ENCODE results near the gene NEDD8.

Gene NEDD8

DNA sequence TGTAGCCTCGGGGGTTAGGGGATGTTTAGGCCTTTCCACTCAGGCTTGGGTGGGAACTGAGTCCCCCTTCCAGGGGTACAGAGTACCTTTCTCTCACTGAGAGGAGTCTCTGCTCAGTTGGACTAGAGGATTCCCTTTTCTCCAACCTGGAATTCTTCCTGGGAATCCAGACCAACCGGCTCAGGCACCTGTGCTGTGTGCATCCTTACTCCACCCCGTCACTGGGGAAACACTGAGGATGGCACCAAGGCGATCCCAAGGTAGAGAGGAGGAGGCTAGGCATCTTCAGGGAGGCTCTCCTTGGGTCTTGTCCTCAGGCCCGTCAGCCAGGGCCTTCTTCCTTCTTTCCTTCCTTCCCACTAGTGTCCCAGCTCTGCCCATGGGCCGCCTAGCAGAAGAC, 31.7 kb upstream of the NEDD8 start:
- no peak for DNase-seq (ENCODE audit: low read depth)

DNA sequence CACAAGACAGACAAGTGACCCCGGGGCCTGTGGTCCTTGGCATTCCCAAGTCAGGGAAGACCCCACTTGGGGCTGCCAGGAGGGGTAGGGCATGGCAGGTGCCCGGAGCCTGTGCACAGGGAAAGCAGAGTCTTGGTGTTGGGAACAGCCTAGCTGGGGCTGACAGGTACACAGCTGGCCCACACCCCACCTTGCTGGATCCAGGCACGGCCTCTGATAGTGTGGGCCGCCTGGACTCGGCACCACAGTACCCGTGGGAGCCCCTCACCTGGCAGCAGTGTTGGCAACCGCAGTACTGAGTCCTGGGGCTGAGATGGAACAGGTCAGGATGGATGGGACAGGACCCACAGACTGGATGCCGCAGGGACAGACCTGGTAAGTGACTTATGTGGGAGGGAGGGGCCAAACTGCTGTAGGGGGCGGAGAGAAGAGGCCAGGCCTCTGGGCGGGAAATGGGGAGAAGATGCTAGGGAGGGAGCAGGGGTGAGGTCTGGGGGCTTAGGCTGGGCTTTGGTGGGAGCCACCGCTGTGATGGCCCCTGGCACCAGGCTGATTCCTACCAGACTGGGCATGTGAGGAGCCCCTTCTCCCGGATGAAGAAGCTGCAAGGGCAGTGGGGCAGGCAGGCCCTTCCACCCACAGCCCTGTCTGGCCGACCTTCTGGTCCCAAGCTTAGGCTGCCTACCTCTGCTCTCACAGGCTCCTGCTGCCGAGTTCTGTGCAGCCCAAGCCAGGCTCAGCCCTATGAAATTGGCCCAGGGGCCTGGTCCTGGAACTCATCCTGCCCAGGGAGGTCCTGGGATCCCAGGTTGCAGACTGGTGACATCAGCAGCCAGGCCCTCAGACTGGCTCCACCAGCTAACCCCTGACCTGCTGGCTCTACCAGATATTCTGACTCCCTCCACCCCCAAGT, 30.9 kb upstream of the NEDD8 start, which contains the start of gene TGM1:
TGM1 (minus strand) TSS at position 357 of the 913 bp plus-strand sequence. CDS start 825 bp downstream, outside the sequence.
- no peak for DNase-seq (ENCODE audit: low read depth)

DNA sequence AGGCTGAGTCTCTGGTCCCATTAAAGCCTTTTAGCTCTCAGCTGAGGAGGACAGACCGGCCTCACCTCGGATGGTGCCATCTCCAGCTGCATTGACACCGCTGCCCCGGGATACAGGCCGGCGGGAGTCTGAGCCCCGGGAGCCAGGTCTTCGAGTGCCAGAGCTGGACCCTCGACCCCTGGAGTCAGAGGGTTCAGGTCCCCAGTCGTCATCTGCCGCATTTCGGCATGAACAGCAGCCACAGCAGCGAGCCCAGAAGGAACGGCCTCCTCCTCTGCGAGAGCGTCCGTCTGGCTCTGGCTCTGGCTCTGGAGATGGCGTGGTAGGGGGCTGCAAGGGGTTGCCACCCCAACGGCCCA, 29.8 kb upstream of the NEDD8 start:
- DNase-seq (ENCODE audit: low read depth): no peak

DNA sequence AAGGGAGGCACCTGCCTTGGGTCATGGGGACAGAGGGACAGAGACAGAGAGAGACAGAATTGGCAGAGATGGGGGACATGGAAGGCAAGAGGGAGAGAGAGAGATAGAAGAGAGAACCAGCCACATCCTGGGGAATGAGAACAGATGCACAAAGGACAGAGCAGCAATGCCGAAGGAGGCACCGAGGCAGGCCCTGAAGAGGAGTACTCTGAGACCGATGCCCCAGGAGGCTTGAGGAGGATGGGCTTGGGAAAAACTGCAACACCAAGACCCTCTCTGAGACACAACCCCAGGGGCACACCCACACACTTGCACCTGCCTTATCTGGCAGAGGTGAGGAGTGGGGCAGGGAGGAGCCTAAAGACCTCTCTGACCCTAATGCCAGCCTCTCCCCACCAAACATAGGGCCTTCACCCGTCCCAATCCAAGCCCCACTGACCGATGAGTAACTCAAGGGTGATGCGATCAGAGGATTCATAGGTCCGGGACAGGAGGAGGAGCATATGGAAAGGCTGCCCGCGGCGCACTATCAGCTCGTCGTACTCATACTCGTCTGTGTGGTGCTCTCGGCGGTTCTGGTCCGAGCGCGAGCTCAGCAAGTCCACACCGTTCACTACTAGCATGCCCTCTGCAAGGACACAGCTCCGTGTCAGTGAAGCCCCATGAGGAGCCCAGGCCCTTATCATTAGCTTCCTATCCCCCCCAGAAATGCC, 29.2 kb upstream of the NEDD8 start:
- DNase-seq (ENCODE audit: low read depth): no peak

DNA sequence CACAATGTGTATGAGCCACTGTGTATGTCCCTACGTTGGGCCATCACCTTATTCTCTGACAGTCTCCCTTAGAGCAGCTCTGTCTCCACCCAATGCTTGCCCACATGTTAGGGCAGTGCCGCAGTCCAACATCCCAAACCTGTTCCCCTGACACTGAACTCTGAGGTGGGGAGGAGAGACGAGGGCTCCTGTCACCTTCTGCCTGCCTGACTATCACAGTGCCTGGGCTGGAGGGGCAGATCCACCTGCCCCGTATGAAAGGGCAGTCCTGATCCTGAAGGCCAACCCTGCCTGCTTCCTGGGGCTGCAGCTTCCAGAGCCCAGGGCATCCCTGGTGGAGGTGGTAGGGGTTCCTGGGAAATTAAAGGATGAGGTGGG, 28.6 kb upstream of the NEDD8 start:
- DNase-seq (ENCODE audit: low read depth): no peak

DNA sequence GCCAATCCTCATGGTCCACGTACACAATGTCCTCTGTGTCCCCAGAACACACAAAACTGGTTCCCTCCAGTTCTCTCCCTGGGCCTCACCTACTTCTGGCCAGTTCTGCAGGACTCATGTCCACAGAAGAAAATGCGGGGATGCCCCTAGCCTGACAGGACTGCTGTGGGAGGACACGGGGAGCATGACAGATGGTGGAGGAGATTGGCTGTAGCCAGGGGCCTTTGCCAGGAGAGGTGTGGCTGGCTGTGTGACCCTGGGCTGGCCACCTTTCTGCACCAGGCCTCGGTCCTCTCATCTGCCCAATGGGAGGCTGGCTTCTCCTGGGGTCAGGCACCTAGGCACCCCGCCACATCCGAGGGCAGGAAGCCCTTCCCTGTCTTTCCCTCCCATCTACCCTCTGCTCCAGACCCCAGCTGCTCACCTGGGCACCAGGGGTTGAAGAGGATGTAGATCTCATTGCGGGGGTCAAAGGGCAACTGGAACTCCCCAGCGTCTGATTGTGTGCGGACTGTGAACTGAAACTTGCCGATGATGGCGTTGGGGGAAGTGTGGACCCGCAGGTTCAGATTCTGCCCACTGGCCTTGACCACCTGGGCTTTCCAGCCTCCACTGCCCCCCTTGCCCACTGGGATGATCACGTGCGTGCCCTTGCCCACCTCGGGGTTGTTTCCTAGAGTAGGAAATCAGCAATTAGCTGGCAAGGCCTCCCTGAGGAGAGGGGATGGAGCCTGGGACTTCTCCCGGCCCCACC, 28.0 kb upstream of the NEDD8 start:
- DNase-seq (ENCODE audit: low read depth): no peak

DNA sequence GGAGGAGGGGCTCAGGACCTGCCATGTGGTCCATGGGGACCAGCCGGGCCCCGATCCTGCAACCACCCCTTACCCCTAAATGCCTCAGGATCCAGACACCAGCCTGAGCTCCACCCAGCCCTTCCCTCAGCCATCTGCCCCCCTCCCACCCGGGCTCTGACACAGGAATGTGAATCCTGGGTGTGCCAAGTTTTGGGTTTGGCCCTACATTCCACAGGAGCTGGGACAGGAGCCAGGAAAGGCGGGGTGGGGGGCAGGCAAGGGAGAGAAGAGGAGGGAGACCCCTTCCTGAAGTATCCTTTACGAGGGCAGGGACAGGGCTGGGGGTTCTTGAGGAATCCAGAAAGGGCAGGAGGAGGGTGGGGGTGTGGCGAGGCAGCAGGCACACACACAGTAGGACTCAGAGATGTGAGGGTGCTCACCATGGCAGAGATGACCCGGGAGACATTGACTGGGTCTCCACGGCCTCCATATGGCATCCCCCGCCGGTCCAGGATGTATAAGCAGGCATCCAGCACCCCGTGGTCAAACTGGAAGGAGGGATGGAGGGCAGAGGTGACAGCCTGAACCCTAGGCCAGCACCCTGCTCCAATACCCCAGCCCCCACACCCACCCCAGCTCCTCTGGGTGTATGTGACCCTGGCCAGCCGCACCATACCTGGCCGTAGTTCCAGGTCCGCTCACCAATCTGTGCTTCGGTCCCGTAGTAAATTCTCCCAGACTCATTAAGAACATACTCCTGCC, 27.3 kb upstream of the NEDD8 start:
- DNase-seq (ENCODE audit: low read depth): no peak

DNA sequence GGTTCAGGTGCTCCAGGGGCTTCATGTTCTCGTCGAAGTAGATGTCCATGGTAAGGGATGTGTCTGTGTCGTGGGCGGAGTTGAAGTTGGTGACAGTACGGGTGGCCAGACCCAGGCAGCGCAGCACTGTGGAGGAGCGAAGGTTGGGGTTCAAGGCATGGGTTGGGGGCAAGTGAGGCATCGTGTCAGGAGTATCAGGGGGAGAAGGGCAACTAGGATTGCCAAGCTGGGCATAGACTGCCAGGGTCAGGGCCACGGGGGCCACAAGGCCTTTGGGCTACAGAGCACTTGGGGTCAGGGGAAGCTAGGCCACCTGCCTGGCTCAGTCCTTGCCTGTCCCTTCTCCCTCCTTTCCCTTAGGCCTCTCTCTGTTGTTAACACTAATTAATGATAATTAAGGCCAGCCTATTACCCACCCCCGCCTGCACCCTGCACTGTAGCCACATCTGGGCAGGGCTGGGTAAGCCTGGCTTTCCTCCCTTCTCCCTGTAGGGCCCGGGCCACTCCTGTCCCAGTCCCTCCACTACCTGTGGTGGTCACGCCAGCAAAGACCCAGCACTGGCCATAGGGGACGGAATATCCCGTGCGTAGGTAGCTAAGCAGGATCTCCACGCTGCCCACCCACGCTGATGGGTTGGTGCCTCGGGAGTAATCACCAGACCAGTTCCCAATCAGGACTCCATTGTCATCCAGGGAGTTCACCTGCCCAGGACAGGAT, 26.5 kb upstream of the NEDD8 start:
- no peak for DNase-seq (ENCODE audit: low read depth)

DNA sequence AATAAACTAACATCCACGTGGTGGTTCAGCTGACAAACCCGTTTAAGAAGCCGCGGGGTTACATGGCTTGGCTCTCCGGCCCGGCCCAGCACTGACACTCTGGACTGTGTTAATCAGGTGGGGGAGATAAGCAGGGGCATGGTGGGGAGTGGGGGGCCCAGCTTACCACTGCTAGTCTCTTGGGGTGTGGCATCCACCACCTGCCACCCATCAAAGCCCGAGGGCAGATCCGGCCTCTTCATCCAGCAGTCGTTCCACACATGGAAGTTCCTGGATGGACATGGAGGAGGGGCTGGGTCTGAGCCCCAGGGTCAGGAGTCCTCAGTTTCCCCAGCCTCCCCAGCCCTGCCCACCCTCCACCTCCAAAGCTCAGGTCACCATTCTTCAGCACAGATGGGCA, 26.0 kb upstream of the NEDD8 start:
- no peak for DNase-seq (ENCODE audit: low read depth)

DNA sequence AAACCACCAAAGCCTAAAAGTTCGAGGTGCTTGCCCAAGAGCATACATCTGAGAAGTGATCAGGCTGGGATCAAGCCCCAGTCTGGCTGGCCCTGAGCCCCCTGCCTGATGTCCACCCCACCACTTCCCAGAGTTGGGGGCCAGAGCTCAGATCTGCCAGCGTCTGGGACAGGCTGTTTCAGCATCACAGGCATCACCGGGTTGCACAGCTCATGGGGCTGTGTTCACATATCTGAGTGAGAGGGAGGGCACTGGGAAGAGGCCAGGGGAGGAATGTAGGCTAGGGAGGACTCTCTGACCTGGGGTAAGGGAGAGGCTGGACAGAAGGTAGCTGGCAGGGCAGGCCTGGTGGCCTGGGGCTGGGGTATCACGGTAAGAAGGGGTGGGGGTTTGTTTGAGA, 24.8 kb upstream of the NEDD8 start:
- DNase-seq (ENCODE audit: low read depth): no peak

DNA sequence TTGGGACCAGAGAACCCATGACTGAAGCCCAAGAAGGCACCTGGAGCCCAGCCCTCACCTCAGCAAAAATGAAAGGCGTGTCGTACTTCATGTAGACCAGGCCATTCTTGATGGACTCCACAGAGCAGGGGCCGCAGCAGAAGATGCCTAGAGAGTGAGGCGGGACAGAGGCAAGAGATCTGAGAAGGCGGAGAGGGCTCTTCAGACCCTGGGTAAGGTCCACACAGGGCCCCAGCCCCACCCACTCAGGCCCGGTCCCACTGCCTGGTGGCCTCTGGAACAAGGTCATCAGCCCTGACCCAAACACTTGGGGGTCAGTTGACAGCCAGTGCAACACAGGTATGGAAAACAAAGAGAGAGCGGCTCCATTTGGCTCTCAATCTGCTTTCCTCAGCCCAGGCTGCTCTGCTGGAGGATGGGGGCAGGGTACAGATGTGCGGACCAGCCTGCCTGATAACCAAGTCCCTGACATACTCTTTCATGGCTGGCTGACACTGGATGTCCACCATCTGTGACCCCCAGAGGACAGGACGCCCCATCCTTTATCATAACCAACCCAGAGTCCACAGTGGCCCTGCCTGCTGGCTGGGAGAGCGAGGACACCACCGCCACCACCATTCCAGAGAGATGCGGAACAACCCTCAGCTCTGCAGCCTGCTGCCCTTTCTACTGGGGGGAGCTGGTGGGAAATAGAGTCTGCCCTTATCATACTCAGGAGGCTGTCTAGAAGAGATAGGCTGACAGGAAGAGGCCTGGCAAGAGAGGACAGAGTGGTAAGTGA, 24.0 kb upstream of the NEDD8 start:
- no peak for DNase-seq (ENCODE audit: low read depth)

DNA sequence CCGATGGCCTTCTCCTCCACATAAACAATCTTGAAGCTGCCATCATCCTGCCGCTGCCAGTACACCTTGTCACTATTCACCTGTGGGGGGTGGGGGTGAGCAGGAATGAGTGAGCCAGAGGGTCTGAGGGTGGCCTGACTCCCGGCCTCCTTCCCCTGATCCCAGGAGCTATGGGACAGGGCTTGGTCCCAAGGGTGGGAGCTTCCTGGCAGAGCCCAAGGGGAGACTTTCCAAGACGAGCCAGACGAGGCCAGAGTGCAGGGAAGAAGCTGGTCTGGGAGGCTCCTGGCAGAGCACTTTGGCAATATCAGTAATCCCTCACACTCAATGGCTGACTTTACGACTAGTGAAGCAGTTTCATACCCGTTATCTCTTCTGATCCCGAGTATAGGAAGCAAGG, 23.3 kb upstream of the NEDD8 start:
- DNase-seq (ENCODE audit: low read depth): no peak

DNA sequence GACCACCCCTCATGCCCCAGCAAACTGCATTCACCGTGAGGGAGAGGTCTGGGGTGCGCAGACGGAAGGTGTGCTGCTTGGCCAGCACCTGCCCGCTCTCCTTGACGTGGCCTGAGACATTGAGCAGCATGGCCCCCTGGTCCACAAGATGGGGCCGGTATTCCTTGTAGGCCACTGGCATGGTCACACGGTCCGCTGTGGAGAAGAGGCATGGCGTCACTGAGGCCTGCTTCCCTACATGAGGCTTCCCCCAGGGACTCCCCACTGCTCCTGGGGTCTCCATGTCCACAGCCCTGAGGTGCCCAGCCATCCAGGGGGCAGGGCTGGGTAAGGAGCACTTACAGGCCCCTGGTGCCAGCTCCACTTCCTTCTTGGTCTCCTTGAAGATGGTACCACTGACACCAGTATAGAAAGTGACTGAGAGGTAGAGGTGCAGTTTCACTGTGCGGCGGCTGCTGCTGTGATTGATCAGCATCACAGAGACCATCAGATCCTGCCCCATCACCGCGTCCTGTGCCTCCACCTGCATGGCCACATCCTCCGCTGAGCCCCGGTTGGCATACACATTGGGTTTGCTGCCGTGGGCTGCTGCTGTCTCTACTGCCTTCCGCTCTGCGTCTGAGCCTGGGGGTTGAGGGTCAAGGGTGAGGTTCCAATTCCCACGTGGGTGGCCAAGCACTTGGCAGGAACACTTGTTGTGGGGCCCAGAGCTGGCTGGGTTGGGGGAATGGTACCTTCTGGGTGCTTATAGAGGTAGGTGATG, 22.6 kb upstream of the NEDD8 start:
- DNase-seq (ENCODE audit: low read depth): no peak

DNA sequence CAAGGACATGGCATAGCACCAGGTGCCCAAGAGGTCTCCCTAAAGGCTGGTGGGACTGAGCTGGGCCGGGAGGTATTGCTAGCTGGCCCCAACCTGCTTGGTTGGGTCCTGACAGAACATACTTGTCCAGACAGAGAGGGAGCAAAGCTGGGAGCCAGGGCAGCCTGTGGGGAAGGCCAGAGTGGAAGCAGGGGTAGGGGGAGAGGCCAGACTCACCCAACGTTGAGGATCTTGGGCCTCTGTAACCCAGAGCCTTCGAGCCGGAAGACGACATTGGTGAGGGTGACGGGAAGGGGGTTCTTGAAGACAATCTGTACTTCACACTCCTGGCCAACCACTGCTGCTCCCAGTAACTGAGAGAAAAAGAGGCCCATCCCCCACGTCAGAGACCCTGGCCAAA, 21.8 kb upstream of the NEDD8 start:
- no peak for DNase-seq (ENCODE audit: low read depth)

DNA sequence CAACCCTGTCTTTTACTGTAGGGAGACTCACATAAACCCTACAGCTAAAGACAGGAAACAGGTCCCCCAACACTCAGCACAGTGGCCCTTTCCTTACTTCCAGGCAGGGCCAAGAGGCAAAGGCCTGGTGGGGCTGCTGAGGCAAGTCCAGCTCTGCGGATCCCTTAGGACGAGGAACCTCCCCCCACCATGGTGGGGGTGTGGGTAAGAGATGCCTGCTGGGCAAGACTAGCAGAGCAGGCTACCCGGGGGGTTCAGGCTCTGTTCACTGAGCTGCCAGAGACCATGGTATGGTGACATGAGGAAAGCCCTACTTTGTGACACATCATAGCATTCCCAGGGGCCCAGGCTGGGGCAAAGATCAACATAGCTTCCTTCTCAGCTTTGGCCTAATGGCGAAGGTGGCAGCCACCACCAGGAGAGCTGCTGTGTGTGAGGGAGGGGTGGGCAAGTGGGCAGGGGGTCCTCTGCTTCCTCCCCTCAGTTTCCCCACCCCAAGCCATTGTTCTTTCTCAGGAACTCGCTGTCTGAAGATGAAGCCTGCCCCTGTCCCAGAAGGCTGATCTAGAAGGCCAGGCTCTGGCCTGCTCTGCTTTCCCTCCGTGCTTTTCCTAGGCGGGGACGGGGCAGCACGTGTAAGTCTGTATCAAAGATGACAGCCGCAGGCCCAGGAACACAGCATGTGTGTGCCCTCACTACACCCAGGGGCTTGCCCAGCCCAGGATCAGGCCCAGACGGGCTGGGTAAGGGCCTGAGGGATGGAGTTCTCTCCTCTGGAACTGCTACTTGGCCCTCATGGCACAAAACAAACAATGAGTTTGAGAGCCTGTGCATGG, 20.3 kb upstream of the NEDD8 start:
- no peak for DNase-seq (ENCODE audit: low read depth)

DNA sequence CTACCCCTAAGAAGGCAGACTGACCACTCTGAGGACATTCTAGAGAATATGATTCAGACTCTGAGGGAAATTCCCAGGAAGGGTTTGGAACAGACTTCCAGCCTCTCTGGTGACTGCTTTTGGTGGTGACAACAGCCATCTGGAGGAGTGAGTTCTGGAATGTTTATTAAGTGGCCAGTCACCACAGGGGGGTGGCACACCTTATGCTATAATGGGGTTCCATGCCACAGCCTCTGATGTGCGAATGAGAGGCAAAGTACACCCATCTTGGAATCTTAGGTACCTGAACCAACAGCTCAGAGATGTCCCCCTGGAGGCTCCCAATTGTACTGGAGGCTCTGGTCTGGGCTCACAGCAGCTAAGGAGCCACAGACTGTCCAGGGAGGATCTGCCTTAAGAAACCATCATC, 19.7 kb upstream of the NEDD8 start:
- DNase-seq (ENCODE audit: low read depth): no peak

DNA sequence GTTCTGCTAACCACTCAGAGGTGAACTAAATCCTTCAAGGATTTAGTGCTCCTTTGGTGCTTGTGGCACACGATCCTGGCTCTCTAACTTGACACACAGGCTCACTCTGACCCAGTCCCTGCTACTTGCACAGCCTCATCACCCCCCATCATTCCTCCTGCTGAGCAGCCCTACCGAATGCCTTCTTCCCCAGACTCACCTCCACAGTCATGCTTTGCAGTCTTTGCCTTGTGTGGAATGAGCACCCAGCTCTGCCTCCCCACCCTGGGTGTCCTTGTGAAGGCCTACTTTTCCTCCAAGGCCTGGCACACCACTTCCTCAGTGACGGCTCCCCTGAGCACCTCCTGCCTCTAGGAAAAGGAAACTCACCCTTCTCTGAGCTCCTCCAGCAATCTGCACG, 18.2 kb upstream of the NEDD8 start:
- DNase-seq (ENCODE audit: low read depth): no peak

DNA sequence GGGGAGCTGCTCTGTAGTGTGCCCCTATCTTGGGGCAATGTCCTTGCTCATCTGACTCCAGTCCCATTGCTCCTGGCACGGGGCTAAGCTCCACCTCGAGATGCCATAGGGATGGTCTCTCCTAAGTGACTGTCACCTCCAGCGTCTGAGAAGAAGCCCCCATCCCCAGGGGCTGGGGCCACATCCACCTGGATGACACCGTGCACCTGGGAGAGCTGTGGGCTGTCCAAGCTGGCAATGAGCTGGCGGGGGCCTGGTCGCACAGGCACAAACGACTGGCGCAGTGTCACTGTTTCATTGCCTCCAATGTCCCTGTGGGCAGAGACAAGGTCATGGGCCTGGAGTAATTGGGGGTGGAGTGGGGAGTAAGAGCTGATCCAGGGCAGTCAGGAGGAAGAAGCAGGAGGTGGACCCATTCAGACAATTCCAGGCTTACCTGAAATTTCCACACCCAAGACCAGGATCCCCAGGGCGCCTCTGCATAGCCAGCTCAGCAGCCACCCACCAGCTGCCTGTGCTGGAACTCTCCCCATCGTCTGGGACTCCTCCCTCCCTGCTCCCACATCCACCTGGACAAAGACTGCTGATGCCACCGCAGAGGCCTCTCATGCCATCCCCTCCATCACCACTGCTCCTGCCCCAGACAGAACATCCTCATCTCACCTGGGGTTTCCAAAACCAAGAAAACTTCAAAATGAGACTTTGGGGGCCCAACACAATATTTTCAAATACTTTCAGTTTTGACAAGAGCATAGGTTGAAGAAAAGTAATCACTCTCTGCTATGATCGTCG, 17.3 kb upstream of the NEDD8 start:
- no peak for DNase-seq (ENCODE audit: low read depth)

All from stromal cell of bone marrow (primary cell).